HepG2 (cell line): ENCODE results near the gene CIB2. TPM values are rescaled to one million over a fixed set of nuclear protein-coding genes. Genes with fewer than 3 reads are reported as not detected.
A peak's percentile ranks its signal among the peaks of the same experiment; 100 is the strongest.

ENCODE experiments used
- AFF4 ChIP-seq: sonication (generic); formaldehyde crosslinking; IDR thresholded peaks from 2 replicates; pipeline ENCODE4 v1.4.0; 2020; ENCODE audit warnings: missing genetic modification reagents
- MZF1 ChIP-seq: sonication (generic); formaldehyde crosslinking; IDR thresholded peaks from 2 replicates; pipeline ENCODE4 v1.8.1; 2023; ENCODE audit warnings: mild to moderate bottlenecking, missing genetic modification reagents, borderline replicate concordance
- PITX1 ChIP-seq: sonication (generic); formaldehyde crosslinking; IDR thresholded peaks from 2 replicates; pipeline ENCODE4 v1.5.1; 2020; ENCODE audit warnings: mild to moderate bottlenecking, missing genetic modification reagents
- SRSF4 ChIP-seq: fragments of 200-400 bp; formaldehyde crosslinking; IDR thresholded peaks from one replicate; pipeline ENCODE4 v1.6.1; 2018; ENCODE audit warnings: mild to moderate bottlenecking, low read depth, low read length, moderate library complexity; ENCODE audit not compliant: poor library complexity, severe bottlenecking
- ZNF124 ChIP-seq: sonication (generic); formaldehyde crosslinking; IDR thresholded peaks from 2 replicates; pipeline ENCODE4 v1.4.0; 2020; ENCODE audit warnings: missing genetic modification reagents
- ZNF292 ChIP-seq: sonication (generic); formaldehyde crosslinking; IDR thresholded peaks from 2 replicates; pipeline ENCODE4 v1.8.1; 2022; ENCODE audit warnings: mild to moderate bottlenecking, low read depth, missing genetic modification reagents, borderline replicate concordance
- ZNF335 ChIP-seq: sonication (generic); formaldehyde crosslinking; IDR thresholded peaks from 2 replicates; pipeline ENCODE4 v1.4.0; 2020; ENCODE audit warnings: missing genetic modification reagents
- ZNF512B ChIP-seq: sonication (generic); formaldehyde crosslinking; IDR thresholded peaks from 2 replicates; pipeline ENCODE4 v1.5.1; 2020; ENCODE audit warnings: missing genetic modification reagents, mild to moderate bottlenecking, borderline replicate concordance
- ZNF563 ChIP-seq: sonication (generic); formaldehyde crosslinking; IDR thresholded peaks from 2 replicates; pipeline ENCODE4 v1.8.0; 2022; ENCODE audit warnings: mild to moderate bottlenecking, moderate library complexity, missing genetic modification reagents
- ZNF777 ChIP-seq: sonication (generic); formaldehyde crosslinking; IDR thresholded peaks from 2 replicates; pipeline ENCODE4 v1.4.0; 2020; ENCODE audit warnings: missing genetic modification reagents
- ZNF841 ChIP-seq: sonication (generic); formaldehyde crosslinking; IDR thresholded peaks from 2 replicates; pipeline ENCODE4 v1.8.1; 2023; ENCODE audit warnings: missing genetic modification reagents, borderline replicate concordance
- polyA plus RNA-seq, 8 experiments: library from polyadenylated mRNA; depleted of rRNA in 3 of 8; stranded (reverse) in 7 of 8; unstranded in 1 of 8; fragments of >200 nt; fragmentation: Illumina TruSeq in 4 of 8; extraction: Trizol in 4 of 8; gene quantifications; 2 replicates each; pipeline versions ENCODE4 v1.2.1 to v1.2.3, GENCODE V29; 2011 to 2016; ENCODE audit warnings: low read depth in 4 of 8, missing spikeins in 1 of 8, mixed read lengths in 1 of 8; ENCODE audit not compliant: insufficient read depth in 1 of 8
- total RNA-seq, 5 experiments: library from RNA; depleted of rRNA; stranded (reverse); fragments of >200 nt; fragmentation: Illumina TruSeq; extraction: Trizol; gene quantifications; 2 replicates each; pipeline ENCODE4 v1.2.3, GENCODE V29; 2016; ENCODE audit warnings: low read depth in 1 of 5
- TF ChIP-seq, protein P1 (sequence below), 2 experiments: sonication (generic) in 1 of 2; formaldehyde crosslinking in 1 of 2; IDR thresholded peaks; 2 replicates each; pipeline versions ENCODE4 v1.6.1 to v1.9.0; 2014 to 2022; ENCODE audit warnings: antibody characterized with exemption in 1 of 2, borderline replicate concordance in 1 of 2, inconsistent platforms in 1 of 2, low read depth in 1 of 2, missing genetic modification reagents in 1 of 2
- TF ChIP-seq, protein P2 (sequence below): sonication (generic); formaldehyde crosslinking; IDR thresholded peaks from 2 replicates; pipeline ENCODE4 v1.5.0; 2020; ENCODE audit warnings: mild to moderate bottlenecking, missing genetic modification reagents

Gene CIB2
- total and polyA plus RNA-seq, 2 of the 13 experiments (the other 11 are each of a cell fraction or from before 2014, with no cell fraction given), result 1.4 to 1.5 TPM

GRCh38 chr15:78149068-78149804, 18.0 kb upstream of the CIB2 start, which contains the start of gene IDH3A (continued):
- TF ChIP-seq MZF1 (CRISPR knock-in tag) (no peak), PITX1 (CRISPR knock-in tag) (no peak), ZNF777 (CRISPR knock-in tag) (no peak; the same call in 1 of the 2 replicates), AFF4 (CRISPR knock-in tag) (no peak), ZNF841 (CRISPR knock-in tag) (no peak), ZNF335 (CRISPR knock-in tag) (no peak), ZNF563 (CRISPR knock-in tag) (peak; percentile 51), ZNF124 (no peak), ZNF512B (CRISPR knock-in tag) (no peak), ZNF292 (CRISPR knock-in tag) (no peak), SRSF4 (no peak)
- TF ChIP-seq, protein P1, sequence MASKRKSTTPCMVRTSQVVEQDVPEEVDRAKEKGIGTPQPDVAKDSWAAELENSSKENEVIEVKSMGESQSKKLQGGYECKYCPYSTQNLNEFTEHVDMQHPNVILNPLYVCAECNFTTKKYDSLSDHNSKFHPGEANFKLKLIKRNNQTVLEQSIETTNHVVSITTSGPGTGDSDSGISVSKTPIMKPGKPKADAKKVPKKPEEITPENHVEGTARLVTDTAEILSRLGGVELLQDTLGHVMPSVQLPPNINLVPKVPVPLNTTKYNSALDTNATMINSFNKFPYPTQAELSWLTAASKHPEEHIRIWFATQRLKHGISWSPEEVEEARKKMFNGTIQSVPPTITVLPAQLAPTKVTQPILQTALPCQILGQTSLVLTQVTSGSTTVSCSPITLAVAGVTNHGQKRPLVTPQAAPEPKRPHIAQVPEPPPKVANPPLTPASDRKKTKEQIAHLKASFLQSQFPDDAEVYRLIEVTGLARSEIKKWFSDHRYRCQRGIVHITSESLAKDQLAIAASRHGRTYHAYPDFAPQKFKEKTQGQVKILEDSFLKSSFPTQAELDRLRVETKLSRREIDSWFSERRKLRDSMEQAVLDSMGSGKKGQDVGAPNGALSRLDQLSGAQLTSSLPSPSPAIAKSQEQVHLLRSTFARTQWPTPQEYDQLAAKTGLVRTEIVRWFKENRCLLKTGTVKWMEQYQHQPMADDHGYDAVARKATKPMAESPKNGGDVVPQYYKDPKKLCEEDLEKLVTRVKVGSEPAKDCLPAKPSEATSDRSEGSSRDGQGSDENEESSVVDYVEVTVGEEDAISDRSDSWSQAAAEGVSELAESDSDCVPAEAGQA (IDR thresholded peaks at IDR 0.05; ENCODE audit: low read depth), result no peak
- TF ChIP-seq, protein P1 (CRISPR knock-in tag; IDR thresholded peaks at IDR 0.05; ENCODE audit: borderline replicate concordance), result no peak
- TF ChIP-seq, protein P2, sequence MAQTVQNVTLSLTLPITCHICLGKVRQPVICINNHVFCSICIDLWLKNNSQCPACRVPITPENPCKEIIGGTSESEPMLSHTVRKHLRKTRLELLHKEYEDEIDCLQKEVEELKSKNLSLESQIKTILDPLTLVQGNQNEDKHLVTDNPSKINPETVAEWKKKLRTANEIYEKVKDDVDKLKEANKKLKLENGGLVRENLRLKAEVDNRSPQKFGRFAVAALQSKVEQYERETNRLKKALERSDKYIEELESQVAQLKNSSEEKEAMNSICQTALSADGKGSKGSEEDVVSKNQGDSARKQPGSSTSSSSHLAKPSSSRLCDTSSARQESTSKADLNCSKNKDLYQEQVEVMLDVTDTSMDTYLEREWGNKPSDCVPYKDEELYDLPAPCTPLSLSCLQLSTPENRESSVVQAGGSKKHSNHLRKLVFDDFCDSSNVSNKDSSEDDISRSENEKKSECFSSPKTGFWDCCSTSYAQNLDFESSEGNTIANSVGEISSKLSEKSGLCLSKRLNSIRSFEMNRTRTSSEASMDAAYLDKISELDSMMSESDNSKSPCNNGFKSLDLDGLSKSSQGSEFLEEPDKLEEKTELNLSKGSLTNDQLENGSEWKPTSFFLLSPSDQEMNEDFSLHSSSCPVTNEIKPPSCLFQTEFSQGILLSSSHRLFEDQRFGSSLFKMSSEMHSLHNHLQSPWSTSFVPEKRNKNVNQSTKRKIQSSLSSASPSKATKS (CRISPR knock-in tag), result no peak
